PC-3 (cell line): Measurements from ENCODE around the gene CARMIL1. TPM values are rescaled to one million over a fixed set of nuclear protein-coding genes. Genes with fewer than 3 reads are reported as not detected.

Experiments used
- ATAC-seq: fragments of 200-7000 bp; cut with Tn5 transposase; 2 replicates; pipeline ENCODE4 v1.9.1; 2020; ENCODE audit warnings: mild to moderate bottlenecking, moderate library complexity
- BruUV-seq: library from RNA; stranded (reverse); fragments of 400-500 nt; replicated peaks from 2 replicates; lab custom pipeline; 2021; lab: Mats Ljungman, UMichigan
- CTCF ChIA-PET: fragments of 300-600 bp; sonication (Branson Sonifier 250); formaldehyde crosslinking; loops from one replicate; lab custom pipeline; 2022; ENCODE audit warnings: antibody characterized with exemption; lab: Charles Lee
- POLR2A ChIA-PET: fragments of 300-600 bp; sonication (Branson Sonifier 250); formaldehyde crosslinking; loops from one replicate; lab custom pipeline; 2022; ENCODE audit warnings: antibody characterized with exemption; ENCODE audit not compliant: unreplicated experiment; lab: Charles Lee
- DNase-seq: peaks from one replicate; pipeline ENCODE4 v3.0.0-alpha.2; 2015
- H2AFZ ChIP-seq: fragments of 300-600 bp; sonication (generic); 2 replicates; pipeline ENCODE4 v1.6.0; 2016; ENCODE audit warnings: antibody characterized with exemption, low read length
- H3F3A ChIP-seq: fragments of 300-600 bp; sonication (generic); one replicate; pipeline ENCODE4 v1.6.0; 2017; ENCODE audit warnings: antibody characterized with exemption, low read length, control low read depth, mild to moderate bottlenecking; ENCODE audit not compliant: unreplicated experiment
- H3K27ac ChIP-seq: fragments of 300-600 bp; sonication (generic); 2 replicates; pipeline ENCODE4 v1.5.1; 2016; ENCODE audit warnings: mild to moderate bottlenecking, low read length
- H3K27me3 ChIP-seq: fragments of 300-600 bp; sonication (generic); 2 replicates; pipeline ENCODE4 v1.6.1; 2016; ENCODE audit warnings: low read length, mixed read lengths
- H3K36me3 ChIP-seq: fragments of 300-600 bp; sonication (generic); 2 replicates; pipeline ENCODE4 v1.6.1; 2016; ENCODE audit warnings: low read depth, mixed run types, low read length, mixed read lengths
- H3K4me1 ChIP-seq: fragments of 300-600 bp; sonication (generic); 2 replicates; pipeline ENCODE4 v1.5.1; 2016; ENCODE audit warnings: low read length; ENCODE audit not compliant: insufficient read depth
- H3K4me2 ChIP-seq: fragments of 300-600 bp; sonication (generic); 2 replicates; pipeline ENCODE4 v1.6.0; 2016; ENCODE audit warnings: low read length
- H3K4me3 ChIP-seq: fragments of 300-600 bp; sonication (generic); 2 replicates; pipeline ENCODE4 v1.5.1; 2016; ENCODE audit warnings: mild to moderate bottlenecking, low read length, mixed read lengths
- H3K79me2 ChIP-seq: fragments of 300-600 bp; sonication (generic); 2 replicates; pipeline ENCODE4 v1.6.1; 2017; ENCODE audit warnings: low read length, mixed read lengths
- H3K9ac ChIP-seq: fragments of 300-600 bp; sonication (generic); 2 replicates; pipeline ENCODE4 v1.6.0; 2016; ENCODE audit warnings: mild to moderate bottlenecking, low read length
- H3K9me2 ChIP-seq: fragments of 300-600 bp; sonication (generic); replicated peaks from 2 replicates; pipeline ENCODE4 v1.6.1; 2016; ENCODE audit warnings: mixed run types, low read length, mixed read lengths
- H3K9me3 ChIP-seq: fragments of 300-600 bp; sonication (generic); 2 replicates; pipeline ENCODE4 v1.6.1; 2016; ENCODE audit warnings: low read length, mixed read lengths
- H4K20me1 ChIP-seq: fragments of 300-600 bp; sonication (generic); 2 replicates; pipeline ENCODE4 v1.6.1; 2016; ENCODE audit warnings: low read length, mixed read lengths
- CTCF ChIP-seq: fragments of 300-600 bp; sonication (generic); conservative IDR thresholded peaks from 2 replicates; pipeline ENCODE4 v1.5.1; 2017; ENCODE audit warnings: antibody characterized with exemption, low read depth, mild to moderate bottlenecking, low read length
- EZH2 ChIP-seq: fragments of 300-600 bp; sonication (generic); IDR thresholded peaks from one replicate; pipeline ENCODE4 v1.6.1; 2017; ENCODE audit warnings: antibody characterized with exemption, mild to moderate bottlenecking, low read length; ENCODE audit not compliant: unreplicated experiment
- EZH2phosphoT487 ChIP-seq: fragments of 300-600 bp; sonication (generic); IDR thresholded peaks from 2 replicates; pipeline ENCODE4 v1.6.1; 2018; ENCODE audit warnings: mild to moderate bottlenecking, antibody characterized with exemption, low read length, borderline replicate concordance
- intact Hi-C: fragments of 100-400 bp; cut with micrococcal nuclease; formaldehyde crosslinking; loops from 2 replicates; pipeline ENCODE4 v1.9.0; 2023
- total RNA-seq: library from RNA; depleted of rRNA; stranded (reverse); fragments of >200 nt; gene quantifications from 2 replicates; pipeline ENCODE4 v1.2.3, GENCODE V29; 2014

The CARMIL1 gene
- total RNA-seq, 1 experiment from 2014 or later: 22.0 TPM

GRCh38 chr6:25608558-25609174 lies 329.5 kb downstream of the CARMIL1 start:
- DNase-seq (no peak), ATAC-seq (no peak)
- Histone ChIP-seq H2AFZ (no peak overlapping the region), H3K79me2 (no peaks in the 10 kb centered on the region), H3F3A (no peaks in the 10 kb centered on the region), H4K20me1 (no peaks in the 10 kb centered on the region), H3K4me3 (no peak overlapping the region), H3K9me3 (no peaks in the 10 kb centered on the region), H3K9me2 (no peaks in the 10 kb centered on the region), H3K27me3 (no peaks in the 10 kb centered on the region), H3K27ac (no peak overlapping the region), H3K9ac (no peak overlapping the region), H3K4me1 (no peaks in the 10 kb centered on the region), H3K4me2 (no peak overlapping the region), H3K36me3 (no peaks in the 10 kb centered on the region)
- intact Hi-C loops: no loop called here
- no peak for TF ChIP-seq EZH2
- TF ChIP-seq EZH2phosphoT487: no peak
- TF ChIP-seq CTCF: no peak
- POLR2A ChIA-PET: no interaction called here
- no TSS peak for BruUV-seq
- CTCF ChIA-PET: no interaction called here

GRCh38 chr6:25612666-25613065 lies 333.5 kb downstream of the CARMIL1 start:
- Histone ChIP-seq H3K9me3 (no peaks in the 10 kb centered on the region), H3K79me2 (no peaks in the 10 kb centered on the region), H3K9ac (no peak overlapping the region), H3F3A (no peaks in the 10 kb centered on the region), H3K4me3 (no peak overlapping the region), H3K27ac (no peak overlapping the region), H3K4me2 (no peak overlapping the region), H3K36me3 (no peaks in the 10 kb centered on the region), H4K20me1 (no peaks in the 10 kb centered on the region), H3K4me1 (no peaks in the 10 kb centered on the region), H3K9me2 (no peaks in the 10 kb centered on the region), H2AFZ (no peak overlapping the region), H3K27me3 (no peaks in the 10 kb centered on the region)
- no TSS peak for BruUV-seq
- ChIA-PET CTCF (no interaction called here), POLR2A (no interaction called here)
- ATAC-seq: no peak
- no peak for DNase-seq
- no peak for TF ChIP-seq EZH2phosphoT487
- TF ChIP-seq CTCF: no peak
- no peak for TF ChIP-seq EZH2
- intact Hi-C loops: loop anchor here (10.0 kb wide), 1 partner anchor 332 kb away; no protein-coding TSS in a partner anchor

- H3K9me2 ChIP-seq: no peaks in the 10 kb centered on the region
- H3K36me3 ChIP-seq: no peaks in the 10 kb centered on the region
- intact Hi-C loops: loop anchor here (10.0 kb wide), 1 partner anchor 331 kb away; no protein-coding TSS in a partner anchor
- H3K27ac ChIP-seq: no peak overlapping the region
- H3K4me1 ChIP-seq: no peaks in the 10 kb centered on the region
- no peak overlapping the region for H3K9ac ChIP-seq
- no peak overlapping the region for H3K4me2 ChIP-seq
- ATAC-seq (no peak), DNase-seq (no peak)
- H2AFZ ChIP-seq: no peak overlapping the region
- no peaks in the 10 kb centered on the region for H3K27me3 ChIP-seq
- no peaks in the 10 kb centered on the region for H3F3A ChIP-seq
- CTCF ChIA-PET: no interaction called here
- H3K79me2 ChIP-seq: no peaks in the 10 kb centered on the region
- no peaks in the 10 kb centered on the region for H4K20me1 ChIP-seq
- H3K9me3 ChIP-seq: no peaks in the 10 kb centered on the region
- H3K4me3 ChIP-seq: no peak overlapping the region
- TF ChIP-seq CTCF (no peak), EZH2phosphoT487 (no peak), EZH2 (no peak)
- POLR2A ChIA-PET: no interaction called here
- no TSS peak for BruUV-seq
These were observed 334.2 kb downstream of the CARMIL1 start for GRCh38 chr6:25613415-25613814.
